Activated CD4-positive, alpha-beta T cell treated with anti-CD3 and anti-CD28 coated beads, Interleukin-2, amount 50 U/mL, for 4 hours (primary cell): ENCODE measurements around the gene NPC1L1.
"Not testable (repeated sequence)": the region's sequence is repeated elsewhere in the genome, so short reads cannot be mapped to it uniquely, and the experiment has no call there.

Source experiments
- DNase-seq, 2 experiments: peaks; one replicate each; pipeline ENCODE4 v3.0.0-alpha.2; 2020

The NPC1L1 gene

DNA sequence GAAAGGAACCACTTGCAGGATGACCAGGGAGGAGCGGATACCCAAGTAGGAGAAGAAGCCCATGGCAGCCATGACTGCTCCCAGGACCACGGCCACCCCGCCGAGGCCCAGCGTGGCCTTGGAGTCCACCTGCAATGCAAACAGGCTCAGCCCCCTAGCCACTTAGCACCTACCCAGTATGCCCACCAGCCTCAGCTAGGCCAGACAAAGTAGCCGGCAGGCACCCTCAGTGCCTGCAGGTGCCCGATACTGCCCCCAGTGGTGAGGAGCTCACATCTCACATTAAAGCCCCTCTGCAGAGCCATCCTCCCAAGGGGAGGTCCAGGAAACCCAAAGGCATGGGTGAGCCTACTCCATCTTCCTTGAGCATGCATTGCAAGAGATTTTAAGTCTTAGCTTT, 6.6 kb downstream of the NPC1L1 start:
- peak; percentile 13 to 15 for DNase-seq

DNA sequence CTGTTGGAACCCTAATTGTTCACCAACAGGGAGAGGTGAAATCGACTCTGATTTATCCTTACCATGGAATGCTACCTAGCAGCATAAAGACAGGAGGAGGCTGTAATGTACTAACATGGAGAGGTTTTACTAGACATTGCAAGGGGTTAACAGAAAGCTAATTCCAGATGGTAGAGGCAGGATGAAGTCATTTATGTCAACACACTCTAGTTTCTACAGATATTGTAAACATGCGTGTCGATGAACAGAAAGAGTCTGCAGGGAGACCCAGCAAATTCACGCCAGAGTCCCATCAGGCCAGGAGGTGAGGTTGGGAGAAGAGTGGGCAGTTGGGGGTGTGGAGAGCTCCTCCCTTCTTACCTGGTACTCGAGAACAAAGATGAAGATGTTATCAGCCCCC, 7.0 kb downstream of the NPC1L1 start:
- DNase-seq: no peak

DNA sequence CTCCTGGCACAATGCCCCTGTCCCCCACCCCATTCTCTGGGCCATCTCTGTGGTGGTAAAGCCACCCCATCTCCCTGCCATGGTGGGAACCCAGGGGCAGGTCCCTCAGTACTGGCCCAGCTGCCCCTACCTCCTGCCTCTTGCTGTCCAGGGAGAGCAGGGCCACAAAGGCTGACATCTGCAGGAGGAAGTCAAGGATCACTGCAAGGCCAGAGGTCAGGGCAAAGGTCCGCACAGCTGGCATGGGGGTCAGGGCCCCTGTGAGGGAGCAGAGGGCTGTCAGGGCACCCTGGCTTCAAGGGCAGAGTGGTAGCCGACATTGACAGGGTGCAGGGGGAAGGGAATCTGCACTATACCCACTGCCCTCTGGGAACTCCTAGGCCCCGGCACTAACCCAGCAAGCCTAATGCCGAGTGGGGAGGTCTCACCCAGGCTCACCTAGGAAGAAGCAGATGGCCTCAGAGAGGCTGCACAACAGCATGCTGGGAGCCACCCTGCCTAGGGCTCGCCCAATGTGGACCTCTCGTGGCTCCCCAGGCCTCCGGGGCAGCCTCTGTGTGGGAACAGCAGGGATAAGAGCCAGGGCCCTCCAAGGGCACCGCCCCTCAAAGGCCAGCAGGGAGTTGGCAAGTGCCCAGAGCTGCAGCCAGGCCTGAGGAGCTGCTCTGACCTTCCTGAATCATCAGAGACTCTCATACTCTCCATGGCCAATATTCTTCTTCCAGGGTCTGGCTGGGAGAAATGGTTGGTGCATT, 7.7 kb downstream of the NPC1L1 start:
- DNase-seq: no peak

DNA sequence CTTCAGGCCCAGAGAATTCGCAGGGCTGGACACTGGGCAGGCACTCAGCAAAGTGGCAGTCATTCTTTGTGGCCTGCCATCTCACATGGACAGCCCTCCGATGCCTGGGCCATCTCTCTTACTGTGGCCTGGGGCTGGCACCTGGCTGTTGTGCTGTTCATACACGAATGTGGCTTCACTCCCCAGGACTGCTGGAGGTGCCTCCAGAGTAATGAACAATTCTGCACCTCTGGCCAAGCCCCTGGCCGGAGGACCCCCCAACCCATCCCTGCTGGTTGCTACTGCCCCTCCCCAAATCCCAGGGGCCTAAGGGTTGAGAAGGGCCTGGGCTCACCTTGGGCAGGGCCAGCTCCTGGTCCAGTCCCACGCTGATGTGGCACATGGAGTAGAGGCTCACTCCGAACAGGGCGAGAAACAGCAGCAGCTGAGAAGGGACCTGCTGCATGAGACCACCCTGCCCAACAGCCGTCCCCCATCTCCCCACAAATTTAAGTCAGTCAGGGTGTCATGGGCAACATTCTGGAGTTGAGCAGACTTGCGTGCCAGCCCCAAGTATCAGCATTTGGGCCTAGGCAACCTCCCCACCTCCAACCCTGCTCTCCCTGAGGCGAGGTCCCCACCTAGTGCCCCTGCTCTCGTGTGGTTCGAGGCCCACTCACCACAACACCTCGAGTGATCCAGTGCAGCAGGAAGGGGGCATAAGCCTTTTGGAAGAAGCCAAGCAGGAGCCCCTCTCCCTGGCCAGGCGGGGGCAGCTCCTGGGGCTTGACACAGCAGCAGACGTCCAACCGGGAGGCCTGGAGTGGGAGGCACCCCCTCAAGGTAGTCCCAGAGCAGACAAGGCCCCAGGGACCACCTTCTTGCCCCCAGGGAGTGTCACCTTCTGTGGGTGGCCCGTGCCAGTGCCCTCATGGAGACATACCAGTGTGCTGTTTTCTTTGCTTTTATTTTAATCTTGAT, 9.4 kb downstream of the NPC1L1 start:
- no peak for DNase-seq

DNA sequence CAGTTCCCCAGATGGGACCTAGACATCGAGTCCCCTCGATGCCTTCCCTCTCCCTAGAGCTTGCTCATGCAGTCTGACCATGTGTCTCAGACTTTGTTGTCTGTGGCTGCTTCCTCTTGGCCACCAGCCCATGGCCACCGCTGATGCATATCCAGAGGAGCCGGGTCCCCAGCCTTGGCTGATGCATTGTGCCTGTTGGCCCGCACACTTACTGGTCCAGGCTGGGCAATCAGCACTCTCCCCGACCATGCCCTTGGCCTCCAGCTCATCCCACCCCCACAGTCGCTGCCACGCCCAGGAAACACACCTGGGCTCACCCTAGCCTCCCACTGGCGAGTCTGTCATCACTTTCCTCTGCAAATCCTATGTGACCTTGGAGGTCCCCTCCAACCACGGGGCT, 10.1 kb downstream of the NPC1L1 start:
- DNase-seq: no peak

DNA sequence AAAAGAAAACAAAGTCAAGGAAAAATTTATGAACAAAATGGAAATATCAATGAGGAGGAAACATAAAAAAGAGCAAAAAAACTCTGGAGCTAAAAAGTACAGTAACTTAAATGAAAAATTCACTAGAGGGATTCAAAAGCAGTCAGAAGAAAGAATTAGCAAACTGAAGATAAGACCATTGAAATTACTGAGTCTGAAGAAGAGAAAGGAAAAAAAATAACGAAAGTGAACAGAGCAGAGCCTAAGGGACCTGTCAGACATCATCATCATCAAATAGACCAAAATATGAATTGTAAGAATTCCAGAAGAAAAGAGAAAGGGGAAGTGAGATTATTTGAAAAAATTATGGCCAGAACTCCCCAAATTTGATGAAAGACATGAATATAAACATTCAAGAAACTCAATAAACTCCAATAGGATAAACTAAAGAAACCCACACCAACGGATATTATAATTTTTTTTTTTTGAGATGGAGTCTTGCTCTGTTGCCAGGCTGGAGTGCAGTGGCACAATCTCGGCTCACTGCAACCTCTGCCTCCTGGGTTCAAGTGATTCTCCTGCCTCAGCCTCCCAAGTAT, 16.2 kb downstream of the NPC1L1 start:
- DNase-seq: no peak

DNA sequence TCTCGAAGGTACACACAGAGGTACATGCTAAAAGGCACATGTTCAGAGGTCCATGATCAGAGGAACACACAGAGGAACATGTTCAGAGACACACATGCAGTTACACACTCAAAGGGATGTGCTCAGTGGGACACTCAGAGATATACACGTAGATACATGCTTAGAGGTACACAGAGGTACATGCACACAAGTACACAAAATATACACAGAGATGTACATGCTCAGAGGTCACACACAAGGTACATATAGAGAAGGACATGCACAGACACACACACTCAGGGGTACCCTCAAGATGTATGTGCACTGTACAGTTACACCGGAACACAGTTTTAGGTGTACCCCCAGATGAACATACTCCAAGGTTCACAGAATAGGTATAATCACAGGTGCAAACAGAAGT, 18.8 kb downstream of the NPC1L1 start:
- no peak for DNase-seq

DNA sequence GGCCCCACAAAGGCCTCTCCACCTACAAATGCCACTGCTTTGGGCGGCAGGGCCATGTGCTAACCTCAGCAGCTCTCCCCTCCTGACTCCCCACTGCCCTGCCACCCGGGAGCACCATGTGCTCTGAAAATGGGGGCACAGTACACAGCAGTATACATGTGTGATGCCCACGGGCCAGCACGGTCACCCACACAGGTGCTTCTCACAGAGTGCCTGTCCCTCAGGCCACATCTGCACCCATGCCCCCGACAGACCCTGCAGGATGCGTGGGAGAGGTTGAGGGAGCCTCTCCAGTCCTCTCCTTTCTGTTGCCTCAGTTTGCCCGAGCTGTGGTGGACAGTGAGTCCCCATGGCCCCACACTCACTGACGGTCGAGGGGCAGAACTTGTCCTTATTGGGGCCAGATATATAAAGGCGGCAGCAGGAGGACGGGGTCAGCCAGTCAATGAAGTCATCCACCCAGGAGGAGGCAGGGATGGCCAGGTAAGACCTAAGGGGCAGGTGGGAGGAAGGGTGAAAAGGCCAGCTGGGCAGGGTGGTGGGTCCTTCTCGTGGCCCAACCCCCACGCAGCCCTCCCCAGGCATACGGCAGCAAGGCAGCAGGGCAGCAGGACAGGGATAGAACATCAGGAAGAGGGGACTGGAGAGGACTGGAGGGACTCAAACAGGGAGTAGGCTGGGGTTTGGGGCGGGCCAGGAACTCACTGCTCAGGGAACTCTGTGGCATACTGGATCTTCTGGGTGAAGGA, 19.6 kb downstream of the NPC1L1 start:
- DNase-seq: no peak

DNA sequence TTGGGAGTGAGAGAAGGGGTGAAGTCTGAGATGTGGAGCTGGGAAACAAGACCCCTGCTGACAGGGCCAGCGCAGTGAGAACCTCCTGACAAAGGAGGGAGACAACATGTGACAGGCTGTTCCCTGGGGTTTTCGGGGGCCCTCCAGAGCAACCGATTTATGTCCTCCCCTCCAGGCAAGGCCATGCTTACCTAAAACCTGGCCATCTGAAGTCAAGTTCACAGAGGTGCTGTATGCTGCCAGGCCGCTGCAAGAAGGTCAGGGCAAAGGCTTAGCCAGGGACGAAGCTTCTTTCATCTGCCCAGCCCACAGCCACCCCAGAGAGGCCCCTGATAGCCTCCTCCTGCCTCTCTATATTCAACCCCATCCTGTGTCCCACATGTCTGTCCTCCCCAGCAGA, 20.6 kb downstream of the NPC1L1 start:
- DNase-seq: no peak

DNA sequence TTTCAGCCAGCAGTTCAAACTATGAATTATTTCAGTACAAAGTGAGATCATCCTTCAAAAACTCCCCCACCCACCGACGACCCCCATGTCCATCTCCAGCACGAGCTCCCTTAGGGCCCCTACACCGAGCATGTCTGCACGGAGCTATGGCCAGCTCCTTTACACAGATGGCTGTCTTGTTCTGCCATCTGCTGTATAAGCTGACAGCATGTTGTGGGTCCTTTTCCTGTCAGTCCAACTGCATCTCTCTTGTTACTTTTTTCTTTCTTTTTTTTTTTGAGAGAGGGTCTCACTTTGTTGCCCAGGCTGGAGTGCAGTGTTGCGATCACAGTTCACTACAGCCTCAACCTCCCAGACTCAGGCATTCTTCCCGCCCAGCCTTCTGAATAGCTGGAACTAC, 21.6 kb downstream of the NPC1L1 start:
- DNase-seq: no peak

DNA sequence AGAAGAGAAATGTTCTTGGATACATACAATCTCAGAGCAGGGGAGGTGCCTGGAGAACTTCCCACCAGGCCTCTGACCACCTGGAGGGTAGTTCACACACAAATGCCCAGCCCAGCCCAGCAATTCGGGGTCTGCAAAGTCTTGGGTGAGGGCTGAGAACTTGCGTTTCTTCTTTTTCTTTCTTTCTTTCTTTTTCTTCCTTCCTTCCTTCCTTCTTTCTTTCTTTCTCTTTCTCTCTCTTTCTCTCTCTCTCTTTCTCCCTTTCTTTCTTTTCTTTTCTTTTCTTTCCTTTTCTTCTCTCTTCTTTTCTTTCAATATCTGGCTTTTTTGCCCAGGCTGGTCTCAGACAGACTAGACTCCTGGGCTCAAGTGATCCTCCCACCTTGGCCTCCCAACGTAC, 22.4 kb downstream of the NPC1L1 start:
- DNase-seq: no peak

DNA sequence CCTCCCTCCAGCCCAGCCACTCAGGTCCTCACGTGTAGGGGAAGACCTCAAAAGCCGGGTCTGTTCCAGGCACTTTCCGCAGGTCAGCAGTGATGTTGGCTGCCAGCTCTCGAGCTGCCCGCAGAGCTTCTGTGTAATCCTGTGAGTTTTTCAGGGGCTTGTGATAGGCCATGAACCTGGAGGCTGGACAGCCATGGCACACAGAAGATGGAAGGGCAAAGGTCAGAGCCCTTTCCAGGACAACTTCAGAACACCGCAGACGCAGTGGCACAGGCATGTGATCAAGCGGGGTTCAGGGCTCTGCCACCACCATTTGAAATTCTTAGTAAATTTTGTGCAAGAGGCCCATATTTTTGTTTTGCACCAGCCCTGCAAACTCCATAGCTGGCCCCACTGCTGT, 24.0 kb downstream of the NPC1L1 start:
- DNase-seq: no peak

DNA sequence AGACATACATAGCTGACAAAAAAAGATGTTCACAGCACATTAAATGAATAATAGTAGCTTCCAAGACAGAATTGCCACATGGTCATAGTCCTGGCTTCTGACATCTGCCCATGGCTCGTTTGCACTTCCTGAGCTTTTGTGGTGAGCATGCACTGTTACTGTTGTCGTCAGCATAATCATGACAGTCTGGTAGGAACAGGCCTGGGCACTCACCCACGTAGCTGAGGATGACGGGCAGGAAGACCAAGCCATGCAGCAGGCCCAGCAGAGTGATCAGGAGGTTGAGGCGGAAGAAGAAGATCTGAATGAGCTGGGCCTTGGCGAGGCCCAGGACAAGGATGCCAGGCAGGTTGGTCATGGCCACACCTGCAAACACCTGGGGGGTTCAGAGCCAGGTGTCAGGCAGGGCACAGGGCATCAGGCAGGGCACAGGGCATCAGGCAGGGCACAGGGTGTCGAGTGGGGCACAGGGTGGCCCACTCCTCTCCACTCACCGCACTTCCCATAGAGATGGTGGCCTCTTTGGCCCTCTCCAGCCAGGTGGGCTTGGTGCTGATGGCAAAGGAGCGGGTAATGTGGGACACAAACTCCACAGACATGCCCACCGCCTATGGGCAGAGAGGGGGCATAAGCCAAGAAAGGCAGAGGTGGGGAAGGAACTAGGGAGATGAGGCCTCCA, 25.4 kb downstream of the NPC1L1 start:
- DNase-seq: no peak

DNA sequence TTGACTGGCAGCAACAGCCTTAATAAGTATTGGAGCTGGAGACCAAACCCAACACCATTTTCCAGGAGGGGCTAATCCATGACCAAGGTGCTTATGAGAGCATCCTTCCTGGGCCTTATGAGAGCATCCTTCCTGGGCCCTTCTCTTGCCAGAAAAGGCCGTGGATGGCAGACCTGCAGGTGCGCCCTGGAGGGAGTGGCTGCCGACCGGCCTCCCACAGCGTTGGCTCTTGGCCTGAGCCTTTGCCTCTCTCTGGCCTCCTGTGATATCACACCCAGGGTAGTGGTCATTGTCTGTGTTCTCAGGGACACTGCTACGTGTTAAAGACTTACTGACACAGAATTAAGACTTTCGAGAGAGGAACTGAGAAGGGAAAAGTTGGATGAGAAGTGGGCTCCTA, 28.4 kb downstream of the NPC1L1 start:
- no peak for DNase-seq

DNA sequence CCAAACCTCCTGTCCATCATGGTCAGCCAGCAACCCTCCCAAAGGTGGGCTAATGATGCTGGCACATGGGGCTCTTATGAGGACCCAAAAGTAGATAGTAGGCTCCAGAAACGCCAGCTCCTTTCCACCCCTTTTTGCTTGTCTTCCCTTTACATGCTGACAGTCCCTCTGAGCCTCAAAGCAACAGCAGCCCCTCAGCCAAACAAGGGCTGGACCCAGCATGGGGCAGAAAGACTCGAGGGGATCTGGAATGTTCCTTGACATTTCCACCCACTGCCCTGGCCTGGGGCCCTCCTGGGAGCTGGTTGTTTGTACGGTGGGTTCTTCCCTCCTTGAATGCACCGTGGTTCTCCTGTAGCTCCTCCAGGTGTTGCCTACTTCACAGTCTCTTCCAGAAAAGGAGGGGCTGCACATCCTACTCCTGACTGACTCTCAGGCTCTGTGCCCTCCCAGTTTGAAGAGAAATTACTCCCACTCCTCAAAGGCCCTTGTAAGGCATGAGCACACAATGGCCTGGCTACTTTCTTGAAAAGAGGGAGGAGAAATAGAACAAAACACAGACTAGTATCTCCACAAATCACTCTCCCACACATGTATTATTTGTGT, 29.2 kb downstream of the NPC1L1 start:
- DNase-seq: no peak

DNA sequence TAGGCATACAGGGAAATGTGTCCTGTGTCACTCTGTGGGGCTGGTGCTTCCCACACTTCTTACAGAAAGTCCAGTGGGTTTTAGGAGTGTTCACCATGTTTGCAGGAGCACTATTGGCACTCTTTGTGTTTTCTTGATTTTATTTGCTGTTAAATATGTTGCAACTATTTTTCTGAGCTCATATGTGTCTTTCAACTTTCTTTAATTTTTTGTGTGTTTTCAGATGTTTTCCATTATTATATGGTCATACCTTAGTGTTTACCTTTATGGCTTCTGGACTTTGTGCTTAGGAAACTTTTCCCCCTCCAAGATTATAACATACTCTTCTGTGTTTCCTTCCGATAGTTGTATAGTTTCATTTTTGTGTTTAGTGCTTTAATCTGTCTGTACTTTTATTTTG, 29.9 kb downstream of the NPC1L1 start:
- DNase-seq: no peak

DNA sequence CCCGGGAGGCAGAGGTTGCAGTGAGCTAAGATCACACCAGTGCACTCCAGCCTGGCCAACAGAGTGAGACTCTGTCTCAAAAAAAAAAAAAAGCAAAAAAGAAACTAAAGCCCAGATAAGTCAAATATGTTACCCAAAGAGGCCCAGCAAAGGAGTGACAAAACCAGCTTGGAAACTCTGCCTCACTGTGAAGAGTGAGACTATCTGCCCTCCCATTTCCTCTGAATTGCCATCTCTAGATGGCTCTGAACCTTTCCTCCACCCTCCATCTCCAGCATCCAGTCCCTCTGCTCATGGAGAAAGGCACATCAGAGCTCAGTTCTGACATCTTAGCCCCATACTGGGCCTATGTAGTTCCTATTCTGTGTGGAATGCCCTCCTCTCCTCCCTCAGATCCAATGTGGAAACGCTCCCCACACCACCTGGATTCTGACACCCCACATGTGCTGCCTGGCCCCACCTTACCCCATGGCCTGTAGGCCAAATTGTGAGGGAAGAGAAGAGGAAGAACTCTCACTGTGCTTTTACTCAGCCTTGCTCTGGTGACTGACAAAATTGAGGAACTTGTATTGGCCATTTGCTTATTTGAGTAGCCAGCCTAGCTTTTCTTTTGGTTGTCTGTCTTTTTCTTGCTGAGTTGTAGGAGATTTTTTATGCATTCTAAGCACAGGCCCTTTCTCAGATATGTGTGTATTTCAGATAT, 32.7 kb downstream of the NPC1L1 start:
- DNase-seq: no peak

DNA sequence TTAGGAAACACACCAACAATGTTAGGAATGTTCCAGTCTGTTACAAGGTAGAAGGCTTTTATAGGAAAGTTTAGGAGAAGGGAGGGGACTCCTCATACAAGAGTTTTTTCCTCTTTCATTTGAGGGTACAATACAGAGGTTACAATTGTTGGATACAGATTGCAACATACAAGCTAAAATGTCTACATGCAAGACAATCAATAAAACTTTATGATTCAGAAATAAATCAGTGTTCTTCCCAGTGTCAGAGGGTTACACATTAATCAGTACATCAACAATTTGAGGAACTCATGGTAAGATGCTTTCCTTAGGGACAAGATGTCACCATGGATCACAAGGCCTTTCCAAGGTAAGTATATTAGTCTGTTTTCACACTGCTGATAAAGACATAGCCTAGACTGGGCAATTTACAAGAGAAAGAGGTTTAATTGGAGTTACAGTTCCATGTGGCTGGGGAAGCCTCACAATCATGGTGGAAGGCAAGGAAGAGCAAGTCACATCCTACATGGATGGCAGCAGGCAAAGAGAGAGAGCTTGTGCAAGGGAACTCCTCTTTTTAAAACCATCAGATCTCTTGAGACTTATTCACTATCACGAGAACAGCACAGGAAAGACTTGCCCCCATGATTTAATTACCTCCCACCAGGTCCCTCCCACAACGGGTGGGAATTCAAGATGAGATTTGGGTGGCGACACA, 34.4 kb downstream of the NPC1L1 start:
- DNase-seq: not testable (repeated sequence)

DNA sequence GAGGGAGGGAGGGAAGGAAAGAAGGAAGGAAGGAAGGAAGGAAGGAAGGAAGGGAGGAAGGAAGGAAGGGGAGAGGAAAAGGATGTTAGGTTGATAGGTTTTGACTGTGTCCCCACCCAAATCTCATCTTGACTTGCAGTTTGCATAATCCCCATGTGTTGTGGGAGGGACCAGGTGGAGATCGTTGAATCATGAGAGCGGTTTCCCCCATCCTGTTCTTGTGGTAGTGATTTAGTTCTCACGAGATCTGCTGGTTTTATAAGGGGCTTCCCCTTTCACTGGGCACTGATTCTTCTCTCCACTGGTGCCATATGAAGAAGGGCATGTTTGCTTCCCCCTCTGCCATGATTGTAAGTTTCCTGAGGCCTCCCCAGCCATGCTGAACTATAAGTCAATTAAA, 35.5 kb downstream of the NPC1L1 start:
- no peak for DNase-seq

DNA sequence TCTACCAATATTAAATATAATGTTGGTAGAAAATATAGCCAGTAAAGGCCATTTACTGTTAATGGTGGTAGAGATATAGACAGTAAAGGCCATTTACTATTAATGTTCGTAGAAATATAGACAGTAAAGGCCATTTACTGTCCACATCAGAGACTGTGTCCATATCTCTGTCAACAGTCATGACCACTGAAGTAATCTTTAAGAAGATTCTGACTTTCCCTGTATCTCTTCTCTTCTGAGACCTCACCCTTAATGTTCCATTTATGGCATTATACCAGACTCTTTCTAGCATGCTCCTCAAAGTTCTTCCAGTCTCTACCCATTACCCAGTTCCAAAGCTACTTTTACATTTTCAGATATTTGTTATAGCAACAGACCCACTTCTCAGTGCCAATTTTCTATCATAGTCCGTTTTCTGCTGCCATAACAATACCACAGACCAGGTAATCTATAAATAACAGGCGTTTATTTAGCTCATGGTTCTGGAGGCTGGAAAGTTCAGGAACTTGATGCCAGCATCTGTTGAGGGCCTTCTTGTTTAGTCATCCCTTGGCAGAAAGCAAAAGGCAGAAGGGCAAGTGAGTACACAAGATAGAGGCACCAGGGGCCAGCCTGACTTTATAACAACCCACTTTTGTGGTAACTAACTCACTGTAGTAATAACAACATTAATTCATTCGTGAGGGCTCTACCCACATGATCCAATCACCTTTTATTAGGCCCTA, 42.7 kb downstream of the NPC1L1 start:
- DNase-seq: no peak
